Sigmoid colon (tissue), 7 donors: ENCODE data around the gene SMC4. TPM values are rescaled to one million over a fixed set of nuclear protein-coding genes. Genes with fewer than 3 reads are reported as not detected.
A peak's percentile ranks its signal among the peaks of the same experiment; 100 is the strongest.

Experiments
- DNase-seq: peaks from one replicate; pipeline ENCODE4 v3.0.0-alpha.2; 2019
- H3K27ac ChIP-seq, 4 donors: fragments of 200-600 bp; sonication (generic); one replicate each; pipeline ENCODE4 v1.5.1; 2016 to 2019; ENCODE audit warnings: mild to moderate bottlenecking in 1 of 4
- H3K27me3 ChIP-seq, 3 donors: fragments of 200-600 bp; sonication (generic); one replicate each; pipeline ENCODE4 v1.5.1; 2019; ENCODE audit warnings: mild to moderate bottlenecking in 1 of 3
- H3K36me3 ChIP-seq, 4 donors: fragments of 200-600 bp; sonication (generic); one replicate each; pipeline ENCODE4 v1.5.1; 2016 to 2019
- H3K4me1 ChIP-seq, 4 donors: fragments of 200-600 bp; sonication (generic); one replicate each; pipeline ENCODE4 v1.5.1; 2017 to 2019
- H3K4me3 ChIP-seq, 4 donors: fragments of 200-600 bp; sonication (generic); one replicate each; pipeline ENCODE4 v1.5.1; 2017 to 2019; ENCODE audit warnings: mild to moderate bottlenecking in 2 of 4, moderate library complexity in 1 of 4
- H3K9me3 ChIP-seq, 4 donors: fragments of 200-600 bp in 3 of 4; sonication (generic) in 3 of 4; one replicate each; pipeline versions ENCODE4 v1.5.1 to v1.6.1; 2013 to 2019
- CTCF ChIP-seq, 4 experiments: fragments of 450-650 bp in 3 of 4; fragments of 200-600 bp in 1 of 4; IDR thresholded peaks; one replicate each; pipeline ENCODE4 v1.5.1; 2016 to 2019; ENCODE audit warnings: antibody characterized with exemption in 4 of 4, mild to moderate bottlenecking in 3 of 4, moderate library complexity in 2 of 4
- EP300 ChIP-seq, 4 donors: sonication (generic); formaldehyde crosslinking; IDR thresholded peaks; one replicate each; pipeline ENCODE4 v1.6.1; 2017; ENCODE audit warnings: antibody characterized with exemption in 4 of 4
- POLR2A ChIP-seq, 2 donors: fragments of 450-650 bp; IDR thresholded peaks; one replicate each; pipeline ENCODE4 v1.6.1; 2016; ENCODE audit warnings: antibody characterized with exemption in 2 of 2, mild to moderate bottlenecking in 2 of 2, moderate library complexity in 2 of 2
- POLR2AphosphoS5 ChIP-seq, 4 donors: sonication (generic); formaldehyde crosslinking; IDR thresholded peaks; one replicate each; pipeline ENCODE4 v1.6.1; 2017; ENCODE audit warnings: antibody characterized with exemption in 4 of 4
- WGBS, 2 donors: extraction: QIAGEN DNeasy Blood & Tissue Kit; methylation state at CpG; one replicate each; pipeline ENCODE4 v1.1.7; 2013; 5-methylcytosine and 5-hydroxymethylcytosine counted together
- intact Hi-C: fragments of 100-400 bp; cut with DNase I; formaldehyde crosslinking; loops from one replicate; pipeline ENCODE4 v1.15.1; 2023
- polyA plus RNA-seq, 3 donors: library from polyadenylated mRNA; stranded (reverse); fragments of 200-250 nt; gene quantifications; one replicate each; pipeline ENCODE4 v1.2.3, GENCODE V29; 2013
- total RNA-seq, 4 donors: library from RNA; depleted of rRNA; stranded (reverse); fragments of >200 nt; gene quantifications; one replicate each; pipeline ENCODE4 v1.1.0, GENCODE V29; 2016
- donor health status: healthy with polysubstance abuse.
- donor health status: Bipolar disorder and iron deficiency.
- donor health status: healthy.

SMC4 gene
- total and polyA plus RNA-seq, 7 donors: 13.8 to 44.6 (median 28.0) TPM

GRCh38 chr3:160393346-160394008 lies 6.0 kb upstream of the SMC4 start:
- 96 to 97% methylated on average over 2 of the region's 2 CpGs for WGBS, 2 donors
- Histone ChIP-seq H3K27me3 (no peaks in the 10 kb centered on the region), H3K4me1 (peaks cover 0 to 9% (median 3%) of the 10 kb centered on the region in 4 donors), H3K4me3 (no peak overlapping the region), H3K27ac (no peak overlapping the region), H3K9me3 (no peaks in the 10 kb centered on the region), H3K36me3 (no peaks in the 10 kb centered on the region)
- TF ChIP-seq CTCF (IDR thresholded peaks at IDR 0.05) (no peak), POLR2AphosphoS5 (IDR thresholded peaks at IDR 0.05) (no peak), POLR2A (IDR thresholded peaks at IDR 0.05) (no peak), EP300 (IDR thresholded peaks at IDR 0.05) (no peak)
- DNase-seq: no peak
- intact Hi-C loops: loop anchor here (10.0 kb wide), 1 partner anchor 589 kb away; no protein-coding TSS in a partner anchor

- Histone ChIP-seq H3K36me3 (no peaks in the 10 kb centered on the region), H3K4me3 (no peak overlapping the region), H3K9me3 (no peaks in the 10 kb centered on the region), H3K27ac (no peak overlapping the region), H3K27me3 (no peaks in the 10 kb centered on the region), H3K4me1 (peaks cover 0 to 12% (median 4%) of the 10 kb centered on the region in 4 donors)
- 97% methylated on average over 3 of the region's 3 CpGs for WGBS, 2 donors
- no peak for DNase-seq
- TF ChIP-seq POLR2AphosphoS5 (IDR thresholded peaks at IDR 0.05): no peak
- no peak for TF ChIP-seq POLR2A (IDR thresholded peaks at IDR 0.05)
- no peak for TF ChIP-seq CTCF (IDR thresholded peaks at IDR 0.05)
- no peak for TF ChIP-seq EP300 (IDR thresholded peaks at IDR 0.05)
- intact Hi-C loops: loop anchor here (10.0 kb wide), 1 partner anchor 589 kb away; no protein-coding TSS in a partner anchor
Observed at GRCh38 chr3:160394009-160394392, 5.4 kb upstream of the SMC4 start.

DNA sequence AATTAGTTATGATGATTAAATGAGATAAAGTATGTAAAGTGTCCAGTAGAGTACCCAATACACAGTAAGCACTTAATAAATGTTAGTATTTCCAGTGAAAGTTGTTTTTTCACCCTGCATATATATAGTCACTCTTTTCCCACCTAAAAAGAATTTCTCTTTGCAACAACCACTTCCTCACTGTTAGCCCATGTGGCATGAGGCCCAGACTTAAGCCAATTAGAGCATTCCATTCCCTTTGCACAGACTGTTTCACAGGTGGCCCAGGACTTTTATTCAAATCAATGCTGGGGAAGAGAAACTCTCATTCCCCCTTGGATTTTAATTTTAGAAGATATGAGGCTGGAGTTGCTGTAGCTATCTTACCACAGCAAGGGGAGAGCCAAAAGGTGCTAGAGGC lies 4.2 kb upstream of the SMC4 start:
- intact Hi-C loops: loop anchor here (5.0 to 10.0 kb wide), 2 partner anchors 52 to 590 kb away; partner anchors contain the start of gene TRIM59
- no peak overlapping the region for H3K27ac ChIP-seq
- no peaks in the 10 kb centered on the region for H3K9me3 ChIP-seq
- H3K36me3 ChIP-seq: no peaks in the 10 kb centered on the region
- no peak for DNase-seq
- TF ChIP-seq POLR2AphosphoS5 (IDR thresholded peaks at IDR 0.05) (no peak), POLR2A (IDR thresholded peaks at IDR 0.05) (no peak), EP300 (IDR thresholded peaks at IDR 0.05) (no peak), CTCF (IDR thresholded peaks at IDR 0.05) (no peak)
- peaks cover 0 to 12% (median 7%) of the 10 kb centered on the region in 4 donors for H3K4me1 ChIP-seq
- H3K4me3 ChIP-seq: no peak overlapping the region
- no peaks in the 10 kb centered on the region for H3K27me3 ChIP-seq

- no peaks in the 10 kb centered on the region for H3K9me3 ChIP-seq
- no peaks in the 10 kb centered on the region for H3K36me3 ChIP-seq
- peaks cover 0 to 26% (median 19%) of the 10 kb centered on the region in 4 donors for H3K4me1 ChIP-seq
- peak overlapping the region; percentile 84 to 90 (median 86) for H3K27ac ChIP-seq
- WGBS, 2 donors: 0 to 1% methylated on average over 9 of the region's 9 CpGs
- no peak for DNase-seq
- intact Hi-C loops: loop anchor here (5.0 to 10.0 kb wide), 2 partner anchors 49 to 594 kb away; partner anchors contain the start of gene TRIM59
- TF ChIP-seq POLR2A (IDR thresholded peaks at IDR 0.05): no peak
- TF ChIP-seq EP300 (IDR thresholded peaks at IDR 0.05): no peak
- no peak for TF ChIP-seq CTCF (IDR thresholded peaks at IDR 0.05)
- TF ChIP-seq POLR2AphosphoS5 (IDR thresholded peaks at IDR 0.05): no peak
- H3K4me3 ChIP-seq: peak overlapping the region; percentile 61 to 76 (median 68)
- peaks cover 0 to 30% (median 15%) of the 10 kb centered on the region in 3 donors for H3K27me3 ChIP-seq
Observed at GRCh38 chr3:160398820-160399124, 678 bp upstream of the SMC4 start.
